A549 (cell line): ENCODE data around the gene ABHD2. TPM values are rescaled to one million over a fixed set of nuclear protein-coding genes. Genes with fewer than 3 reads are reported as not detected.
A peak's percentile ranks its signal among the peaks of the same experiment; 100 is the strongest.

Experiments used
- ATAC-seq, 2 experiments: fragments of 200-7000 bp in 1 of 2; fragments of >200 bp in 1 of 2; cut with Nextera tagmentation in 1 of 2; cut with Tn5 transposase in 1 of 2; 3 replicates each; pipeline versions ENCODE4 v1.8.0 to v1.9.1; 2018 to 2020; ENCODE audit warnings: mild to moderate bottlenecking in 1 of 2, moderate library complexity in 1 of 2
- CTCF ChIA-PET: fragments of 300-600 bp; sonication (Branson Sonifier 250); formaldehyde crosslinking; extraction: SDS; loops from one replicate; lab custom pipeline; 2021; ENCODE audit warnings: antibody characterized with exemption, inconsistent platforms; lab: Yijun Ruan, JAX
- POLR2A ChIA-PET: fragments of 350-600 bp; formaldehyde crosslinking; extraction: SDS; loops from one replicate; lab custom pipeline; 2021; ENCODE audit warnings: antibody characterized with exemption, inconsistent platforms; lab: Yijun Ruan, JAX
- DNase-seq, 2 experiments: peaks; one replicate each; pipeline versions ENCODE4 v3.0.0 to v3.0.0-alpha.2; 2011 to 2016; ENCODE audit warnings: low read depth in 1 of 2, low spot score in 1 of 2
- FAIRE-seq: peaks from 2 replicates; lab custom pipeline; 2011; peaks lifted over from hg19 to GRCh38; lab: Jason Lieb, UNC
- H3K27ac ChIP-seq, 2 experiments: fragments of >200 bp; sonication (Bioruptor Twin); formaldehyde crosslinking; 3 replicates each; pipeline ENCODE4 v1.5.1; 2016 to 2017
- H3K4me1 ChIP-seq: fragments of >200 bp; sonication (Bioruptor Twin); formaldehyde crosslinking; 3 replicates; pipeline ENCODE4 v1.6.1; 2016
- H3K4me2 ChIP-seq: fragments of >200 bp; sonication (Bioruptor Twin); formaldehyde crosslinking; 3 replicates; pipeline ENCODE4 v1.6.1; 2016
- H3K4me3 ChIP-seq: fragments of >200 bp; sonication (Bioruptor Twin); formaldehyde crosslinking; 3 replicates; pipeline ENCODE4 v1.5.1; 2016
- H3K9me3 ChIP-seq: fragments of >200 bp; sonication (Bioruptor Twin); formaldehyde crosslinking; 3 replicates; pipeline ENCODE4 v1.6.1; 2016
- BHLHE40 ChIP-seq: IDR thresholded peaks from 2 replicates; pipeline ENCODE4 v1.6.1; 2012; ENCODE audit warnings: low read depth, low read length, inconsistent platforms
- CBX2 ChIP-seq: fragments of 200-600 bp; sonication (generic); IDR thresholded peaks from 2 replicates; pipeline ENCODE4 v1.6.1; 2016; ENCODE audit warnings: low read depth, mild to moderate bottlenecking, borderline replicate concordance
- CBX8 ChIP-seq: fragments of 200-600 bp; sonication (generic); IDR thresholded peaks from 2 replicates; pipeline ENCODE4 v1.6.1; 2016
- CHD4 ChIP-seq: fragments of 200-600 bp; sonication (generic); IDR thresholded peaks from 2 replicates; pipeline ENCODE4 v1.6.1; 2016; ENCODE audit warnings: antibody characterized with exemption, mild to moderate bottlenecking, borderline replicate concordance
- EHMT2 ChIP-seq: fragments of 200-600 bp; sonication (generic); IDR thresholded peaks from 2 replicates; pipeline ENCODE4 v1.6.1; 2016; ENCODE audit warnings: antibody characterized with exemption, low read depth, mild to moderate bottlenecking, moderate library complexity
- EP300 ChIP-seq, 2 experiments: fragments of >200 bp; sonication (Bioruptor Twin); formaldehyde crosslinking; IDR thresholded peaks; 2 replicates in 1 of 2; 3 replicates in 1 of 2; pipeline ENCODE4 v1.6.1; 2016 to 2017
- ESRRA ChIP-seq: fragments of 150-350 bp; IDR thresholded peaks from 2 replicates; pipeline ENCODE4 v1.6.1; 2014; ENCODE audit warnings: mild to moderate bottlenecking, low read length, borderline replicate concordance
- FOSL2 ChIP-seq, 2 experiments: fragments of 450-650 bp in 1 of 2; fragments of >200 bp in 1 of 2; sonication (Bioruptor Twin) in 1 of 2; formaldehyde crosslinking; IDR thresholded peaks; 2 replicates each; pipeline versions ENCODE4 v1.5.0 to v1.6.1; 2016 to 2020; ENCODE audit warnings: mild to moderate bottlenecking in 1 of 2, moderate library complexity in 1 of 2
- KDM5A ChIP-seq: fragments of 200-600 bp; sonication (generic); IDR thresholded peaks from 2 replicates; pipeline ENCODE4 v1.6.1; 2016; ENCODE audit warnings: antibody characterized with exemption, mild to moderate bottlenecking
- MYC ChIP-seq: IDR thresholded peaks from 2 replicates; pipeline ENCODE4 v1.6.1; 2012; ENCODE audit warnings: mild to moderate bottlenecking, inconsistent platforms, low read length, improper control_type of control experiment, borderline replicate concordance
- POLR2A ChIP-seq: IDR thresholded peaks from 2 replicates; pipeline ENCODE4 v1.6.1; 2012; ENCODE audit warnings: mild to moderate bottlenecking, low read length
- RAD21 ChIP-seq, 2 experiments: fragments of >200 bp in 1 of 2; sonication (Bioruptor Twin) in 1 of 2; formaldehyde crosslinking in 1 of 2; IDR thresholded peaks in 1 of 2; conservative IDR thresholded peaks in 1 of 2; 2 replicates in 1 of 2; 3 replicates in 1 of 2; pipeline ENCODE4 v1.6.1; 2012 to 2018; ENCODE audit warnings: inconsistent platforms in 1 of 2
- RARB ChIP-seq: fragments of 250-450 bp; sonication (Bioruptor Pico); IDR thresholded peaks from 2 replicates; pipeline ENCODE4 v1.8.0; 2021; ENCODE audit warnings: mild to moderate bottlenecking, moderate library complexity
- SMC3 ChIP-seq: fragments of >200 bp; sonication (Bioruptor Twin); formaldehyde crosslinking; IDR thresholded peaks from 3 replicates; pipeline ENCODE4 v1.6.1; 2018; ENCODE audit warnings: inconsistent platforms
- TFCP2L1 ChIP-seq: fragments of 250-450 bp; sonication (Bioruptor Pico); IDR thresholded peaks from 2 replicates; pipeline ENCODE4 v1.5.0; 2021; ENCODE audit warnings: mild to moderate bottlenecking
- WGBS: methylation state at CpG from one replicate; pipeline ENCODE4 v1.1.6; 2017; ENCODE audit errors: missing lambda C conversion rate; 5-methylcytosine and 5-hydroxymethylcytosine counted together
- polyA plus RNA-seq, 4 experiments: library from polyadenylated mRNA; depleted of rRNA in 3 of 4; stranded (reverse); fragments of >200 nt; fragmentation: RNase III in 1 of 4; extraction: RNeasy Plus Mini Kit Qiagen cat#74134 plus additional on column Dnase treatment in 1 of 4; gene quantifications; 2 replicates in 3 of 4; 3 replicates in 1 of 4; pipeline ENCODE4 v1.2.3, GENCODE V29; 2011 to 2017
- TF ChIP-seq, protein P1 (sequence below): fragments of >200 bp; sonication (Bioruptor Twin); formaldehyde crosslinking; IDR thresholded peaks from 3 replicates; pipeline ENCODE4 v1.5.1; 2016
- TF ChIP-seq, protein P2 (sequence below): IDR thresholded peaks from 2 replicates; pipeline ENCODE4 v1.6.1; 2012
- TF ChIP-seq, protein P3 (sequence below): fragments of 450-650 bp; IDR thresholded peaks from 2 replicates; pipeline ENCODE4 v1.6.1; 2014; ENCODE audit warnings: antibody characterized with exemption
- TF ChIP-seq, protein P4 (sequence below): fragments of 200-600 bp; sonication (generic); IDR thresholded peaks from 2 replicates; pipeline ENCODE4 v1.6.1; 2016; ENCODE audit warnings: antibody characterized with exemption, mild to moderate bottlenecking, moderate library complexity
- TF ChIP-seq, protein P5 (sequence below): fragments of >200 bp; sonication (Bioruptor Twin); formaldehyde crosslinking; IDR thresholded peaks from 3 replicates; pipeline ENCODE4 v1.6.1; 2016
- TF ChIP-seq, protein P6 (sequence below): IDR thresholded peaks from 2 replicates; pipeline ENCODE4 v1.6.1; 2012

The ABHD2 gene
- polyA plus RNA-seq, 2 of the 4 experiments (the other 2 are of a cell fraction): 36.2 to 63.3 TPM

DNA sequence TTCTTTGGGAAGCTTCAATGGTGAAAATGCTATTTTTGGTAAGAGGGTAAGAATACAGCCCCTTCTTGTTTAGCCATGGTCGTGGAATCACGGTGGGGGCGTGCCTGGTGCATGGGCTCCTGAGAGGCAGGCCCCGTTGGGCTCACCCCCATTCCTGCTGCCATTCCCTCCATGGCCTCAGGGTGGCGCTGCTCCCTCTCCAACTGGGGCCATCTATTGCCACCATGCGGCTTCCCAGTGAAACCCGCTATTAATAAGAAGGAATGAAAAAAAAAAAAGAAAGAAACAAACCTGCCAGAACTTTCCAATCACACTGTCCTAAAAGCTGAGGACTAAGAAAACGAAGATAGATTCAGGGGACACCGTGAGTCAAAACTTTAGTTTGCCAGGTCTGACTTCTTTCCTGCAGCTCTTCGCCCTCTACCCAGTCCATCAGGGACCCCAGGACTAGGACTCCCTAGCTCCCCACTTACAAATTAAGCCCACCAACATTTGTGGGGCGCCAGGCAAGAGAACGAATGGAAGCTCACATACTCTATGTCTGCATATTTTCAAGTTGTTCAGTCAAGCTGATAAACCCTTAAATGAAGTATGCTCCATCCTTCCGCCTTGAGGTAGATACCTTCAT, 30.6 kb upstream of the ABHD2 start:
- Histone ChIP-seq H3K27ac (peak overlapping the region; percentile 55 to 57; a peak in 5 of 6 replicates), H3K4me1 (peaks cover 6% of the 10 kb centered on the region; the same call in 1 of the 3 replicates), H3K9me3 (no peaks in the 10 kb centered on the region), H3K4me2 (peak overlapping the region; percentile 31; the same call in 2 of the 3 replicates), H3K4me3 (no peak overlapping the region)
- ChIA-PET CTCF (interaction anchor here (0.5 to 16.1 kb wide), 97 partner anchors 9 to 974 kb away, joined by 3 to 735 read pairs (median 5); partner anchors contain the start of genes ABHD2 and HAPLN3), POLR2A (interaction anchor here (0.6 to 1.2 kb wide), 2 partner anchors 31 to 155 kb away, joined by 3 to 4 read pairs; partner anchors contain the start of gene ABHD2)
- peak; percentile 80 to 91 for DNase-seq
- WGBS: 22% methylated on average over 13 of the region's 13 CpGs
- FAIRE-seq: no peak
- TF ChIP-seq RAD21 (conservative IDR thresholded peaks at IDR 0.05 in 1 of 2, IDR thresholded peaks at IDR 0.05 in 1 of 2) (peak; percentile 100), BHLHE40 (no peak), MYC (peak; percentile 85), KDM5A (no peak), SMC3 (peak; percentile 100), TFCP2L1 (CRISPR knock-in tag) (no peak)
- TF ChIP-seq, protein P1, sequence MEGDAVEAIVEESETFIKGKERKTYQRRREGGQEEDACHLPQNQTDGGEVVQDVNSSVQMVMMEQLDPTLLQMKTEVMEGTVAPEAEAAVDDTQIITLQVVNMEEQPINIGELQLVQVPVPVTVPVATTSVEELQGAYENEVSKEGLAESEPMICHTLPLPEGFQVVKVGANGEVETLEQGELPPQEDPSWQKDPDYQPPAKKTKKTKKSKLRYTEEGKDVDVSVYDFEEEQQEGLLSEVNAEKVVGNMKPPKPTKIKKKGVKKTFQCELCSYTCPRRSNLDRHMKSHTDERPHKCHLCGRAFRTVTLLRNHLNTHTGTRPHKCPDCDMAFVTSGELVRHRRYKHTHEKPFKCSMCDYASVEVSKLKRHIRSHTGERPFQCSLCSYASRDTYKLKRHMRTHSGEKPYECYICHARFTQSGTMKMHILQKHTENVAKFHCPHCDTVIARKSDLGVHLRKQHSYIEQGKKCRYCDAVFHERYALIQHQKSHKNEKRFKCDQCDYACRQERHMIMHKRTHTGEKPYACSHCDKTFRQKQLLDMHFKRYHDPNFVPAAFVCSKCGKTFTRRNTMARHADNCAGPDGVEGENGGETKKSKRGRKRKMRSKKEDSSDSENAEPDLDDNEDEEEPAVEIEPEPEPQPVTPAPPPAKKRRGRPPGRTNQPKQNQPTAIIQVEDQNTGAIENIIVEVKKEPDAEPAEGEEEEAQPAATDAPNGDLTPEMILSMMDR: peak; percentile 100
- TF ChIP-seq, protein P2, sequence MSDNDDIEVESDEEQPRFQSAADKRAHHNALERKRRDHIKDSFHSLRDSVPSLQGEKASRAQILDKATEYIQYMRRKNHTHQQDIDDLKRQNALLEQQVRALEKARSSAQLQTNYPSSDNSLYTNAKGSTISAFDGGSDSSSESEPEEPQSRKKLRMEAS: peak; percentile 72
- TF ChIP-seq, protein P3, sequence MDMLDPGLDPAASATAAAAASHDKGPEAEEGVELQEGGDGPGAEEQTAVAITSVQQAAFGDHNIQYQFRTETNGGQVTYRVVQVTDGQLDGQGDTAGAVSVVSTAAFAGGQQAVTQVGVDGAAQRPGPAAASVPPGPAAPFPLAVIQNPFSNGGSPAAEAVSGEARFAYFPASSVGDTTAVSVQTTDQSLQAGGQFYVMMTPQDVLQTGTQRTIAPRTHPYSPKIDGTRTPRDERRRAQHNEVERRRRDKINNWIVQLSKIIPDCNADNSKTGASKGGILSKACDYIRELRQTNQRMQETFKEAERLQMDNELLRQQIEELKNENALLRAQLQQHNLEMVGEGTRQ: no peak
- peak; percentile 93 to 97 for ATAC-seq

DNA sequence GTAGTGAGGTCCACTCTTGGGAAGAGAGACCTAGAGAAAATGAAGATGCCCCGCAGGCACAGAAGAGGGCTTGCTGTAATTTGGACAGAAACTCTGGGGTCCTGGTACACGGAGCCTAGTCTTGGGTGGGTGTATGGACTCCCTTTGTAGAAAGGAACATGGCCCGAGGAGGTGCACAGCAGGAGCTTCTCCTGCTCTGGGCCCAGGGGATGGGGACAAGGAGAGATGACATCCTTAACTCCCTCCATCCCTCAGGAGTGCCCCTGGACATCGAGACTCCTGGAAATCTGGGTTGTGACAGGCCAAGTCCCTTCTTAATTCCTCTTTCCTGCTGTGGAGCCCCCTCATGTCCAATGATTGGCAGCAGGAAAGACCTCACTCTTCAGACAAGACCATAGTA, 29.9 kb upstream of the ABHD2 start:
- CTCF ChIA-PET: interaction anchor here (0.7 to 16.1 kb wide), 54 partner anchors 9 to 426 kb away, joined by 3 to 735 read pairs (median 8); partner anchors contain the start of genes ABHD2 and HAPLN3
- peak overlapping the region; percentile 55 to 57; a peak in 5 of 6 replicates for H3K27ac ChIP-seq
- POLR2A ChIA-PET: interaction anchor here (1.2 kb wide), 1 partner anchor 30 kb away, joined by 3 read pairs; the partner anchor contains the start of gene ABHD2
- no peak for FAIRE-seq
- no peak overlapping the region for H3K4me2 ChIP-seq
- 72% methylated on average over 4 of the region's 4 CpGs for WGBS
- H3K4me3 ChIP-seq: no peak overlapping the region
- no peak for TF ChIP-seq EP300 (IDR thresholded peaks at IDR 0.05)
- no peak for TF ChIP-seq CBX2
- TF ChIP-seq ESRRA: no peak
- TF ChIP-seq RARB (CRISPR knock-in tag): no peak
- TF ChIP-seq, protein P1: no peak
- TF ChIP-seq, protein P4, sequence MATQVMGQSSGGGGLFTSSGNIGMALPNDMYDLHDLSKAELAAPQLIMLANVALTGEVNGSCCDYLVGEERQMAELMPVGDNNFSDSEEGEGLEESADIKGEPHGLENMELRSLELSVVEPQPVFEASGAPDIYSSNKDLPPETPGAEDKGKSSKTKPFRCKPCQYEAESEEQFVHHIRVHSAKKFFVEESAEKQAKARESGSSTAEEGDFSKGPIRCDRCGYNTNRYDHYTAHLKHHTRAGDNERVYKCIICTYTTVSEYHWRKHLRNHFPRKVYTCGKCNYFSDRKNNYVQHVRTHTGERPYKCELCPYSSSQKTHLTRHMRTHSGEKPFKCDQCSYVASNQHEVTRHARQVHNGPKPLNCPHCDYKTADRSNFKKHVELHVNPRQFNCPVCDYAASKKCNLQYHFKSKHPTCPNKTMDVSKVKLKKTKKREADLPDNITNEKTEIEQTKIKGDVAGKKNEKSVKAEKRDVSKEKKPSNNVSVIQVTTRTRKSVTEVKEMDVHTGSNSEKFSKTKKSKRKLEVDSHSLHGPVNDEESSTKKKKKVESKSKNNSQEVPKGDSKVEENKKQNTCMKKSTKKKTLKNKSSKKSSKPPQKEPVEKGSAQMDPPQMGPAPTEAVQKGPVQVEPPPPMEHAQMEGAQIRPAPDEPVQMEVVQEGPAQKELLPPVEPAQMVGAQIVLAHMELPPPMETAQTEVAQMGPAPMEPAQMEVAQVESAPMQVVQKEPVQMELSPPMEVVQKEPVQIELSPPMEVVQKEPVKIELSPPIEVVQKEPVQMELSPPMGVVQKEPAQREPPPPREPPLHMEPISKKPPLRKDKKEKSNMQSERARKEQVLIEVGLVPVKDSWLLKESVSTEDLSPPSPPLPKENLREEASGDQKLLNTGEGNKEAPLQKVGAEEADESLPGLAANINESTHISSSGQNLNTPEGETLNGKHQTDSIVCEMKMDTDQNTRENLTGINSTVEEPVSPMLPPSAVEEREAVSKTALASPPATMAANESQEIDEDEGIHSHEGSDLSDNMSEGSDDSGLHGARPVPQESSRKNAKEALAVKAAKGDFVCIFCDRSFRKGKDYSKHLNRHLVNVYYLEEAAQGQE: no peak
- TF ChIP-seq, protein P5, sequence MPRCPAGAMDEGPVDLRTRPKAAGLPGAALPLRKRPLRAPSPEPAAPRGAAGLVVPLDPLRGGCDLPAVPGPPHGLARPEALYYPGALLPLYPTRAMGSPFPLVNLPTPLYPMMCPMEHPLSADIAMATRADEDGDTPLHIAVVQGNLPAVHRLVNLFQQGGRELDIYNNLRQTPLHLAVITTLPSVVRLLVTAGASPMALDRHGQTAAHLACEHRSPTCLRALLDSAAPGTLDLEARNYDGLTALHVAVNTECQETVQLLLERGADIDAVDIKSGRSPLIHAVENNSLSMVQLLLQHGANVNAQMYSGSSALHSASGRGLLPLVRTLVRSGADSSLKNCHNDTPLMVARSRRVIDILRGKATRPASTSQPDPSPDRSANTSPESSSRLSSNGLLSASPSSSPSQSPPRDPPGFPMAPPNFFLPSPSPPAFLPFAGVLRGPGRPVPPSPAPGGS: no peak
- TF ChIP-seq FOSL2 (IDR thresholded peaks at IDR 0.05): no peak
- no peak for TF ChIP-seq FOSL2 (CRISPR knock-in tag; IDR thresholded peaks at IDR 0.05)
- no peak for TF ChIP-seq CHD4
- no peak for TF ChIP-seq POLR2A
- TF ChIP-seq CBX8: no peak
- TF ChIP-seq, protein P6, sequence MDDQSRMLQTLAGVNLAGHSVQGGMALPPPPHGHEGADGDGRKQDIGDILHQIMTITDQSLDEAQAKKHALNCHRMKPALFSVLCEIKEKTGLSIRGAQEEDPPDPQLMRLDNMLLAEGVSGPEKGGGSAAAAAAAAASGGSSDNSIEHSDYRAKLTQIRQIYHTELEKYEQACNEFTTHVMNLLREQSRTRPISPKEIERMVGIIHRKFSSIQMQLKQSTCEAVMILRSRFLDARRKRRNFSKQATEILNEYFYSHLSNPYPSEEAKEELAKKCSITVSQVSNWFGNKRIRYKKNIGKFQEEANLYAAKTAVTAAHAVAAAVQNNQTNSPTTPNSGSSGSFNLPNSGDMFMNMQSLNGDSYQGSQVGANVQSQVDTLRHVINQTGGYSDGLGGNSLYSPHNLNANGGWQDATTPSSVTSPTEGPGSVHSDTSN: no peak
- TF ChIP-seq EHMT2: no peak
- ATAC-seq: no peak
- no peak for DNase-seq
- H3K4me1 ChIP-seq: peaks cover 6% of the 10 kb centered on the region; the same call in 1 of the 3 replicates
- H3K9me3 ChIP-seq: no peaks in the 10 kb centered on the region
